GM18873 (cell line): ENCODE data around the gene AJM1.
A peak's percentile ranks its signal among the peaks of the same experiment; 100 is the strongest.
"Not testable (repeated sequence)": the region's sequence is repeated elsewhere in the genome, so short reads cannot be mapped to it uniquely, and the experiment has no call there.

Experiments
- ATAC-seq: cut with Tn5 transposase; IDR thresholded peaks from one replicate; pipeline ENCODE4 v1.9.1; 2021; ENCODE audit warnings: mild to moderate bottlenecking, moderate library complexity, moderate number of reproducible peaks; ENCODE audit not compliant: unreplicated experiment, low FRiP score

AJM1 gene

GRCh38 chr9:136842380-136842948, at the start of gene AJM1:
TSS of gene AJM1 (plus strand) at chr9:136842478. CDS start at chr9:136844415, 1,937 bp downstream.
- not testable (repeated sequence) for ATAC-seq

GRCh38 chr9:136793086-136793946, 49.0 kb upstream of the AJM1 start:
- ATAC-seq: no peak

- no peak for ATAC-seq
Observed at GRCh38 chr9:136794281-136794999, 47.8 kb upstream of the AJM1 start.

GRCh38 chr9:136795000-136795348, 47.3 kb upstream of the AJM1 start:
- ATAC-seq: no peak

GRCh38 chr9:136796238-136796774, 46.0 kb upstream of the AJM1 start, which contains the start of gene CCDC183:
TSS of gene CCDC183 (plus strand) at chr9:136796338. CDS start at chr9:136796398, 60 bp downstream.
- no peak for ATAC-seq

GRCh38 chr9:136796775-136797347, 45.4 kb upstream of the AJM1 start:
- ATAC-seq: not testable (repeated sequence)

GRCh38 chr9:136798708-136799078, 43.6 kb upstream of the AJM1 start:
- no peak for ATAC-seq

GRCh38 chr9:136799079-136799853, 43.0 kb upstream of the AJM1 start:
- ATAC-seq: no peak

GRCh38 chr9:136799854-136800657, 42.2 kb upstream of the AJM1 start:
- ATAC-seq: no peak

- no peak for ATAC-seq
Observed at GRCh38 chr9:136802321-136802720, 40.0 kb upstream of the AJM1 start.

- not testable (repeated sequence) for ATAC-seq
Observed at GRCh38 chr9:136803009-136803550, 39.2 kb upstream of the AJM1 start.

- no peak for ATAC-seq
Observed at GRCh38 chr9:136803551-136804508, 38.4 kb upstream of the AJM1 start.

- ATAC-seq: no peak
Observed at GRCh38 chr9:136804509-136805206, 37.6 kb upstream of the AJM1 start.

- ATAC-seq: no peak
Observed at GRCh38 chr9:136805207-136805740, 37.0 kb upstream of the AJM1 start.

GRCh38 chr9:136806067-136806466, 36.2 kb upstream of the AJM1 start:
- no peak for ATAC-seq

GRCh38 chr9:136806631-136807201, 35.6 kb upstream of the AJM1 start:
- peak; percentile 10 for ATAC-seq
